H1 (cell line): ENCODE data around the gene GPX6. TPM values are rescaled to one million over a fixed set of nuclear protein-coding genes. Genes with fewer than 3 reads are reported as not detected.

Experiments used
- ASH2L ChIP-seq: fragments of 200-600, 300-600 bp; sonication (generic); IDR thresholded peaks from one replicate; pipeline ENCODE4 v1.7.1; 2017; ENCODE audit warnings: low read length
- BACH1 ChIP-seq: IDR thresholded peaks from 2 replicates; pipeline ENCODE4 v1.6.1; 2012; ENCODE audit warnings: low read length, improper control_type of control experiment
- BRCA1 ChIP-seq: IDR thresholded peaks from 2 replicates; pipeline ENCODE4 v1.6.1; 2012; ENCODE audit warnings: low read depth, low read length, improper control_type of control experiment
- E2F6 ChIP-seq: IDR thresholded peaks from 2 replicates; pipeline ENCODE4 v1.6.1; 2012; ENCODE audit warnings: inconsistent platforms
- EGR1 ChIP-seq: IDR thresholded peaks from 2 replicates; pipeline ENCODE4 v1.6.1; 2011; ENCODE audit warnings: low read depth, low read length, borderline replicate concordance
- JUN ChIP-seq: IDR thresholded peaks from 2 replicates; pipeline ENCODE4 v1.6.1; 2011; ENCODE audit warnings: low read depth, mild to moderate bottlenecking, improper control_type of control experiment, low read length
- PHF8 ChIP-seq: fragments of 200-600 bp; sonication (generic); conservative IDR thresholded peaks from 2 replicates; pipeline ENCODE4 v1.7.1; 2012; ENCODE audit warnings: low read depth, mild to moderate bottlenecking, inconsistent platforms, low read length, moderate library complexity
- POLR2AphosphoS5 ChIP-seq: IDR thresholded peaks from 2 replicates; pipeline ENCODE4 v1.6.1; 2011; ENCODE audit warnings: low read depth, low read length
- RXRA ChIP-seq: IDR thresholded peaks from 2 replicates; pipeline ENCODE4 v1.6.1; 2011; ENCODE audit warnings: low read depth, mild to moderate bottlenecking, low read length, moderate library complexity; ENCODE audit not compliant: insufficient read depth
- SIRT6 ChIP-seq: IDR thresholded peaks from one replicate; pipeline ENCODE4 v1.7.1; 2012; ENCODE audit warnings: low read length, inconsistent platforms
- SIX5 ChIP-seq: IDR thresholded peaks from 2 replicates; pipeline ENCODE4 v1.6.1; 2011; ENCODE audit warnings: mild to moderate bottlenecking, low read depth, low read length
- SUZ12 ChIP-seq: fragments of 200-600 bp; sonication (generic); IDR thresholded peaks from 2 replicates; pipeline ENCODE4 v1.6.1; 2012; ENCODE audit warnings: mild to moderate bottlenecking, inconsistent platforms, low read length, moderate library complexity, mixed read lengths
- TAF1 ChIP-seq: IDR thresholded peaks from 2 replicates; pipeline ENCODE4 v1.6.1; 2011; ENCODE audit warnings: mild to moderate bottlenecking, low read depth, low read length
- TBP ChIP-seq: IDR thresholded peaks from 2 replicates; pipeline ENCODE4 v1.6.1; 2011; ENCODE audit warnings: low read depth, low read length, improper control_type of control experiment
- polyA plus RNA-seq, 7 experiments: library from polyadenylated mRNA; depleted of rRNA in 3 of 7; stranded (reverse) in 5 of 7; unstranded in 2 of 7; fragments of >200 nt in 5 of 7; fragments of 200-250 nt in 2 of 7; gene quantifications; 1 replicate in 5 of 7; 2 replicates in 1 of 7; 4 replicates in 1 of 7; pipeline versions ENCODE4 v1.2.1 to v1.2.3, GENCODE V29; 2011 to 2013; ENCODE audit warnings: missing spikeins in 2 of 7, mixed read lengths in 2 of 7
- total RNA-seq: library from RNA; stranded (reverse); fragmentation: NEBNext Ultra II Directional; extraction: Animal tissue kit (Norgen Biotek cat#: 25700); gene quantifications from 2 replicates; pipeline ENCODE4 v1.2.1, GENCODE V29; 2021

GPX6 gene
- total and polyA plus RNA-seq, 2 of the 8 experiments (the other 6 are each of a cell fraction or from before 2014, with no cell fraction given), result not detected

GRCh38 chr6:28537065-28537464, 21.5 kb upstream of the GPX6 start (continued):
- no peak for TF ChIP-seq SIX5
- no peak for TF ChIP-seq BACH1
- TF ChIP-seq ASH2L, result peak; percentile 98
- TF ChIP-seq SUZ12, result no peak
- TF ChIP-seq E2F6, result no peak
- TF ChIP-seq POLR2AphosphoS5, result peak; percentile 28; the same call in 1 of the 2 replicates
- no peak for TF ChIP-seq SIRT6
- TF ChIP-seq TBP, result no peak
- TF ChIP-seq PHF8, result 0 out of 2 replicates have a peak, but pooled peaks have one; percentile 50
- TF ChIP-seq EGR1, result no peak
- TF ChIP-seq BRCA1, result no peak
- peak; percentile 60; the same call in 1 of the 2 replicates for TF ChIP-seq TAF1
- TF ChIP-seq JUN, result 0 out of 2 replicates have a peak, but pooled peaks have one; percentile 2
- TF ChIP-seq RXRA, result no peak
